Activated CD4-positive, alpha-beta T cell treated with anti-CD3 and anti-CD28 coated beads, Interleukin-2, Interleukin-4, amounts not matched to agents 100 ng/mL and 50 ng/mL, durations not matched to agents 16 hours and 8 hours (primary cell): ENCODE data around the gene CYTH4.
"Not testable (repeated sequence)": the region's sequence is repeated elsewhere in the genome, so short reads cannot be mapped to it uniquely, and the experiment has no call there.

Experiments used
- DNase-seq: peaks from one replicate; pipeline ENCODE4 v3.0.0-alpha.2; 2020; ENCODE audit warnings: low spot score

CYTH4 gene

GRCh38 chr22:37282385-37282677, at the start of gene CYTH4:
TSS of gene CYTH4 (plus strand) at chr22:37282508. CDS start at chr22:37282570, 62 bp downstream.
- peak; percentile 62 for DNase-seq

- DNase-seq: not testable (repeated sequence)
These were observed 48.9 kb upstream of the CYTH4 start for GRCh38 chr22:37233371-37233750.

- DNase-seq: no peak
These were observed 48.3 kb upstream of the CYTH4 start for GRCh38 chr22:37233751-37234631.

- DNase-seq: no peak
These were observed 47.3 kb upstream of the CYTH4 start for GRCh38 chr22:37234736-37235711.

GRCh38 chr22:37235897-37236607, 46.3 kb upstream of the CYTH4 start:
- no peak for DNase-seq

GRCh38 chr22:37237371-37238268, 44.7 kb upstream of the CYTH4 start:
- DNase-seq: no peak

- no peak for DNase-seq
These were observed 42.7 kb upstream of the CYTH4 start for GRCh38 chr22:37239336-37240239.

- no peak for DNase-seq
These were observed 41.9 kb upstream of the CYTH4 start for GRCh38 chr22:37240240-37240940.

GRCh38 chr22:37240941-37241320, 41.4 kb upstream of the CYTH4 start:
- no peak for DNase-seq

GRCh38 chr22:37241351-37242142, 40.8 kb upstream of the CYTH4 start:
- peak; percentile 63 for DNase-seq

GRCh38 chr22:37242395-37242918, 39.9 kb upstream of the CYTH4 start:
- DNase-seq: peak; percentile 97

GRCh38 chr22:37243402-37244113, 38.8 kb upstream of the CYTH4 start:
- no peak for DNase-seq

- DNase-seq: peak; percentile 95
These were observed 38.0 kb upstream of the CYTH4 start, which contains the start of gene RAC2 for GRCh38 chr22:37244114-37244921. TSS of gene RAC2 (minus strand) at chr22:37244269. CDS start at chr22:37244148, 121 bp downstream.

GRCh38 chr22:37244922-37245722, 37.2 kb upstream of the CYTH4 start:
- DNase-seq: no peak

- DNase-seq: no peak
These were observed 36.6 kb upstream of the CYTH4 start for GRCh38 chr22:37245740-37246139.

GRCh38 chr22:37248251-37248650, 34.1 kb upstream of the CYTH4 start:
- no peak for DNase-seq
